HG03439 (cell line): Measurements from ENCODE around the gene MEF2C.
A peak's percentile ranks its signal among the peaks of the same experiment; 100 is the strongest.
"Not testable (repeated sequence)": the region's sequence is repeated elsewhere in the genome, so short reads cannot be mapped to it uniquely, and the experiment has no call there.

Source experiments
- ATAC-seq: cut with Tn5 transposase; IDR thresholded peaks from one replicate; pipeline ENCODE4 v1.9.1; 2021; ENCODE audit warnings: mild to moderate bottlenecking, moderate library complexity; ENCODE audit not compliant: unreplicated experiment

Gene MEF2C

GRCh38 chr5:88863523-88863922, 19.5 kb downstream of the MEF2C start:
- no peak for ATAC-seq

- ATAC-seq = no peak
Measured at GRCh38 chr5:88862547-88863175, 20.3 kb downstream of the MEF2C start.

DNA sequence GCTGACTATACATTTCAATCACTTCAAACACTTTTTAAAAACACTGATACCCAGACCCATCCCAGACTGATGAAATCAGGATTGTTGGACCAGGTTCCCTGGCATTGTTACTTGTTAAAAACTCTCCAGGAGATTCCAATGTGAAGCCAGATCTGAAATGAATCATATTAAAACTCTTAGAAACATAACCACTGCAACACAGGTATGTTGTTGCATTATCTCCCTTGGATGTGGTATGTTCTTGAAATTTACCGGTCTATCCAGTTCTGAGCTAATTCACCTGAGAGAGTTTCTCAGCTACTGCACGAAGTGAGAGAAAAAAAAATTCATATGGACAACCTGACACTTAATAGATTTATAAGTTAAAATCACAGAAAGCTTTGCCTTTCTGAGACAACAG, 21.8 kb downstream of the MEF2C start:
- no peak for ATAC-seq

DNA sequence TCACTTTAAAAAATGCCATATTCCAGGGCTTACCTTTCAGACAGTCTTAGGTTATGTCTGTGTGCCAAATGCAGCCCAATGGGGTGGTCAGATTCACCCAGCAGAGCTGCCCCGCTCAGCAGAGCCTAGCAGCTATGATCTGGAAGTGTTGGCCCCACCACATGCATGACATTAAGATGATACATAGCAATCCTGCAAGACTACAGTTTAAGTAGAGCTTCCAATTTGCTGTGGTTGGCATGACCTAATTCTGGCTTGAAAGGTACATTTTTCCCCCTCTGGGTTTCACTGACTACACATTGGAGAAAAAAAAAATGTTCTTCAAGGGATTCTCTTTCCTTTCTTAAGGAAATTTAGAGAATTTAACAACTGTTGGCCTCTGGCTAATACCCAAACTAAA, 22.5 kb downstream of the MEF2C start:
- no peak for ATAC-seq

DNA sequence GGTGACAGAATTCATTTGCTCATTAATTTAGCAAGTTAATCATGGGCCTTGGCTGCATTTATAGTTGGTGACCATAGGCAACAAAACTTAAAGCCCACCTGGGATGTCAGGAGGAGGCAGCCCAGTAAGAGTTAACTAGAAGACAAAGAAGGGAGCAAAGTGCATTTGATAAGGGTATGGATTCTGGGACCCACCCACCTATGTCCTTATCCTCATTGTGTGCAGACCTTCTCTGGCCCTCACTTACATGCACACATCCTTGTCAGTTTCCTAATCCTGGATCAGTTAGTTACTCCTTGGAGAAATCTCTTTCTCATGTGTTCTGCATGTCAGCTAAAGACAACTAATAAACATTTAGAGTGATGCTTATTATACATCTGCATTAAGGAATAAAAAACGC, 24.6 kb downstream of the MEF2C start:
- ATAC-seq = no peak

- not testable (repeated sequence) for ATAC-seq
Measured at GRCh38 chr5:88856381-88856780, 26.6 kb downstream of the MEF2C start.

DNA sequence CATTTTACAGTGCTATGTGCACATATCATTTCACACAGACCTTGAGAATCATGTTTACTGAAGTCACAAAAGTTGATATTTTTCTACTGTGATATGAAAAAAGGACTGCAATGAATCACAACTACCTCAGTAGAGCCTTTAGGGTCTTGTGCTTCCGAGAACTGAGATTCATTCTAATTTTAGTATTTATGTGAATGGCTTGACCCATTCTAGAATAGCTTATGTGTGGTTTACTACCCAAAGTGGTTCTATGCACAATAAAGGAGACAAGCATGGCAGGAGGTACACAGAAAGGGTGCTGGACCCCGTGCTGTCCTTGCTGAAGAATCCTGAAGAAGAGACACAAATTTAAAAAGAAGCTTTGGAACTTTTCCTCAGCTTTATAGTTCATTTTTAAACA, 28.2 kb downstream of the MEF2C start:
- no peak for ATAC-seq

- no peak for ATAC-seq
Measured at GRCh38 chr5:88847420-88847819, 35.6 kb downstream of the MEF2C start.

DNA sequence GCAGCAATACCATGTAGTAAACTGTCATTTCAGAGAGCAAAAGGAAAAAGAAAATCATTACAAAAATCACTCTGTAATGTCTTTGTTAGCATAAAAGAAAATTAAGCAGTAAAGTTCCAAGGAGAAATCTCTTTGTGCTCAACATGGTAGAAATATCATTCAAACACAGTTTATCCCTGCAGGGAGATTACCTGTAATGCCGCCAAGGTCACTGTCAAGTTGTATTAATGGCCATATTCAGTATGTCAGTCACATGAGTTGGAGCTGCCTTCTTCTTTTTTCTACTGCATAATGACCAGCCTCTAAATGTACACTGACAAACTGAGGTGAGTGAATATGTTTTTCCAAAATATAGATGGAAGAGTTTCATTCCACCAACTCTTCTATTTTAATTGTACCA, 36.5 kb downstream of the MEF2C start:
- no peak for ATAC-seq

- ATAC-seq = peak; percentile 50
Measured at GRCh38 chr5:88845081-88845697, 37.8 kb downstream of the MEF2C start.

- no peak for ATAC-seq
Measured at GRCh38 chr5:88842784-88843183, 40.2 kb downstream of the MEF2C start.

DNA sequence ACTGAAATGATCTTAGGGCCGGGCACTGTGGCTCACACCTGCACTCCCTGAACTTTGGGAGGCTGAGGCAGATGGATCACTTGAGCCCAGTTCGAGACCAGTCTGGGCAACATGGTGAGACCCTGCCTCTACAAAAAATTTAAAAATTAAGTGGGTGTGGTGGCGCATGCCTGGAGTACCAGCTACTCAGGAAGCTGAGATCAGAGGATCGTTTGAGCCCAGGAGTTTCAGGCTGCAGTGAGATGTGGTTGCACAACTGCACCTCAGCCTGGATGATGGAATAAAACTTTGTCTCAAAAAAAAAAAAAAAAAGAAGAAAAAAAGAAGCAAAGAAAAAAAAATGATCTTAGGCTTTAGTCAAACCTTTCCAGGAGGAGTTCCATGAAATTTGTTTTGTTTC, 41.8 kb downstream of the MEF2C start:
- no peak for ATAC-seq

DNA sequence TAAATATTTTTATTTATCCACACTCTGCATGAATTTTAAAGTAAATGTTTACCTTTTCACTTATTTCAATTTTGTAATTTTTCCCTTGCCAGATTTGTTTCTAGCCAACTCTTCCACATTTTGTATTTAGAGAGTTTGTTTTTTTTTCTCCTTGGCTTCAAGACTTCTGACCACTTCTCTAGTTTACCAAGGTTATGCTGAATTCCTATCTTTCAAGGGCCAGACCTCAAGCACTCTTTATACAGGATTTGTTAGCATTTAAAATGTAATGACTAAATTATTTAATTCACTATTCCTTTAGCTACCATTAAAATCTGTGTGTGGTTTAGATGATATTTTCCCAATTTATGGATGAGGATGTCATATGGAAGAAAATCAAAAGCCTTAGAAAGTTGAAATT, 42.5 kb downstream of the MEF2C start:
- ATAC-seq = no peak

GRCh38 chr5:88839238-88839637, 43.7 kb downstream of the MEF2C start:
- ATAC-seq = no peak

- ATAC-seq = no peak
Measured at GRCh38 chr5:88838500-88838899, 44.5 kb downstream of the MEF2C start.

GRCh38 chr5:88837817-88838216, 45.2 kb downstream of the MEF2C start:
- no peak for ATAC-seq

- ATAC-seq = no peak
Measured at GRCh38 chr5:88837222-88837621, 45.8 kb downstream of the MEF2C start.

- no peak for ATAC-seq
Measured at GRCh38 chr5:88836195-88836838, 46.7 kb downstream of the MEF2C start.

DNA sequence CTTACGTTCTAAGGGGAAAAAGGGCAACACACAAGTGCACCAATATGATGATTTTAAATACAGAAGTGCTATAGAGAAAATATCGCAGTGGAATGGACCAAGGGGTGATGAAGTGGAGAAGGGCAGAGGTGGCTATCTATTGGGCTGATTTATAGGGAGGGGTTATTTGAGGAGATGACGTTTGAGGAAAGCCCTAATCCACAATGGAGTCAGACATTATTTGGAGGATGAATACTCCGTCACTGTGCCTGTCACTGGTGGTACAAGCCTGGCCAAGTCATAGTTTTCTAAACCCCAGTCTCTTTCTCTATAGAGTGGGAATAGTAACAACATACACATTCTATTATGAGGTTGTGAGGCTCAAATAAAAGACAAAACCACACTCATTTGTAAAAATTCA, 48.5 kb downstream of the MEF2C start:
- no peak for ATAC-seq

GRCh38 chr5:88834131-88834462, 48.9 kb downstream of the MEF2C start:
- ATAC-seq = no peak

GRCh38 chr5:88833371-88834130, 49.4 kb downstream of the MEF2C start:
- ATAC-seq = no peak

DNA sequence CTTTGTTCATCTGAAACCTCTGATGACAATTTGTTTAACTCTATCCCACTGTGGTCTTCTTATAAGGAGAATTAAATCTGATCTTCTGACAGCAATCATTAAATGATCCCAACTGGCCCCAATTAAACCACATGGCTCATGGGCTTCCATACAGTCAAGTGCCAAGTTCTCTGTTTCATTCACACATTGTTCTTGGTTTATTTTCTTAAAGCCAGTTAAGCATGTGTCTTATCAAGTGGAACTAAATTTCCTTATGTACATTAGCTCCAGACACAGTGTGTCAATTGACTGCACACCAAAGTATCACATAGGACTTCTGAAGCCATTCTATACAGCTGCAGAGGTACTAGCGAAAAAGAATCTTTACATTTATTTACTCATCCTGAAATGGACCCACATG, 51.2 kb downstream of the MEF2C start:
- no peak for ATAC-seq
